GM04503 (cell line): ENCODE data around the gene CAPN8.

ENCODE experiments used
- DNase-seq: peaks from one replicate; pipeline ENCODE4 v3.0.0-alpha.2; 2012; ENCODE audit warnings: low read depth

The CAPN8 gene

GRCh38 chr1:223617323-223618070 lies 48.0 kb downstream of the CAPN8 start:
- DNase-seq = no peak

GRCh38 chr1:223616586-223616985 lies 48.9 kb downstream of the CAPN8 start:
- no peak for DNase-seq

GRCh38 chr1:223611936-223612335 lies 53.6 kb downstream of the CAPN8 start:
- no peak for DNase-seq

GRCh38 chr1:223609977-223610376 lies 55.5 kb downstream of the CAPN8 start:
- DNase-seq = no peak

- no peak for DNase-seq
These were observed 56.4 kb downstream of the CAPN8 start for GRCh38 chr1:223609066-223609465.

GRCh38 chr1:223558512-223558911 lies 107.0 kb downstream of the CAPN8 start:
- DNase-seq = no peak

GRCh38 chr1:223557130-223557475 lies 108.4 kb downstream of the CAPN8 start:
- DNase-seq = no peak

- no peak for DNase-seq
These were observed 108.9 kb downstream of the CAPN8 start for GRCh38 chr1:223556414-223557129.

GRCh38 chr1:223553957-223554356 lies 111.5 kb downstream of the CAPN8 start:
- no peak for DNase-seq

- DNase-seq = no peak
These were observed 113.9 kb downstream of the CAPN8 start for GRCh38 chr1:223551610-223552009.

GRCh38 chr1:223549740-223550139 lies 115.8 kb downstream of the CAPN8 start:
- DNase-seq = no peak

- no peak for DNase-seq
These were observed 118.0 kb downstream of the CAPN8 start for GRCh38 chr1:223547316-223548114.

GRCh38 chr1:223545343-223545742 lies 120.2 kb downstream of the CAPN8 start:
- DNase-seq = no peak

- DNase-seq = no peak
These were observed 121.9 kb downstream of the CAPN8 start for GRCh38 chr1:223543560-223543959.

- no peak for DNase-seq
These were observed 122.7 kb downstream of the CAPN8 start for GRCh38 chr1:223542831-223543230.

GRCh38 chr1:223540485-223541106 lies 124.9 kb downstream of the CAPN8 start:
- DNase-seq = no peak

GRCh38 chr1:223539750-223540149 lies 125.8 kb downstream of the CAPN8 start:
- no peak for DNase-seq

- DNase-seq = no peak
These were observed 126.5 kb downstream of the CAPN8 start for GRCh38 chr1:223538981-223539380.

- no peak for DNase-seq
These were observed 130.2 kb downstream of the CAPN8 start for GRCh38 chr1:223535319-223535718.

GRCh38 chr1:223534677-223535076 lies 130.8 kb downstream of the CAPN8 start:
- no peak for DNase-seq

- DNase-seq = no peak
These were observed 131.8 kb downstream of the CAPN8 start for GRCh38 chr1:223533708-223534107.

- no peak for DNase-seq
These were observed 133.7 kb downstream of the CAPN8 start for GRCh38 chr1:223531742-223532341.
